Measurements from ENCODE around the gene C1orf105. TPM values are rescaled to one million over a fixed set of nuclear protein-coding genes. Genes with fewer than 3 reads are reported as not detected.

The C1orf105 gene
- polyA plus RNA-seq, 1 of the 3 experiments (the other 2 are of a cell fraction) = not detected

DNA sequence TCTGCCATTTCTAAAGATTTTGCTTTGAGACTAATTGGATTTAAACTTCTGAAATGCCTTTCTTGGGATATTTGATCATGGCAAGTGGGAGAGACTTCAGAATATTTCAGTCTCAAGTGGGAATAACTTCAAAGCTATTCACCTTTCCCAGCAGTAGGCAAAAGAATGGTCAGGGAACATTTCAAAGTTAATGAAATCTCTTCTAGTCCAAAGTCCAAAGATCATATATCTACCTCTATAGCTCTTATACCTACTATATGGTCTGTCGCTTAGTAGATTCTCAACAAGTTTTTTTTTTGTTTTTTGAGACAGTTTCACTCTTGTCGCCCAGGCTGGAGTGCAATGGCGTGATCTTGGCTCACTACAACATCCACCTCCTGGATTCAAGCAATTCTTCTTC, 67.9 kb downstream of the C1orf105 start:
- no peak for TF ChIP-seq GABPA (IDR thresholded peaks at IDR 0.05; ENCODE audit: low read depth)
- Histone ChIP-seq H3K9me3 (no peaks in the 10 kb centered on the region), H3F3A (replicated peaks; ENCODE audit: insufficient read depth) (no peaks in the 10 kb centered on the region), H4K20me1 (ENCODE audit: insufficient read depth) (no peaks in the 10 kb centered on the region), H3K4me3 (ENCODE audit: low read depth in 2 of 2, low read length in 1 of 2) (no peak overlapping the region), H2AFZ (ENCODE audit: low read depth) (no peak overlapping the region), H3K9me2 (no peaks in the 10 kb centered on the region), H3K4me1 (ENCODE audit: control insufficient read depth in 1 of 2, insufficient read depth in 2 of 2, low read depth in 1 of 2, low read length in 1 of 2) (no peaks in the 10 kb centered on the region), H3K79me2 (ENCODE audit: insufficient read depth) (no peaks in the 10 kb centered on the region), H3K27ac (ENCODE audit: low read depth in 2 of 2, low read length in 1 of 2) (no peak overlapping the region), H3K27me3 (ENCODE audit: insufficient read depth) (peaks cover 6% of the 10 kb centered on the region; the same call in 1 of the 2 replicates), H3K36me3 (replicated peaks in 1 of 2; ENCODE audit: control insufficient read depth in 1 of 2, insufficient read depth in 2 of 2, low read length in 1 of 2) (no peaks in the 10 kb centered on the region), H3K9ac (no peak overlapping the region), H3K4me2 (no peak overlapping the region)
- DNase-seq = no peak
- CTCF ChIA-PET = interaction anchor here (1.3 kb wide), 1 partner anchor 398 kb away, joined by 4 read pairs; no protein-coding TSS in a partner anchor
- WGBS (ENCODE audit: low lambda C conversion rate) = 67% methylated on average over 3 of the region's 3 CpGs
- POLR2A ChIA-PET = no interaction called here

GRCh38 chr1:172489847-172490246, 69.4 kb downstream of the C1orf105 start:
- no peaks in the 10 kb centered on the region for H3K79me2 ChIP-seq (ENCODE audit: insufficient read depth)
- no peaks in the 10 kb centered on the region for H3K9me2 ChIP-seq
- CTCF ChIA-PET = no interaction called here
- H3K4me3 ChIP-seq (ENCODE audit: low read depth in 2 of 2, low read length in 1 of 2) = no peak overlapping the region
- TF ChIP-seq GABPA (IDR thresholded peaks at IDR 0.05; ENCODE audit: low read depth) (no peak), REST (IDR thresholded peaks at IDR 0.05; ENCODE audit: low read depth, low read length) (no peak), MAX (IDR thresholded peaks at IDR 0.05; ENCODE audit: low read depth) (no peak), NRF1 (IDR thresholded peaks at IDR 0.05; ENCODE audit: low read depth, low read length) (no peak), RCOR1 (IDR thresholded peaks at IDR 0.05; ENCODE audit: low read length) (no peak), MXI1 (IDR thresholded peaks at IDR 0.05; ENCODE audit: low read depth, low read length) (no peak), EP300 (IDR thresholded peaks at IDR 0.05; ENCODE audit: borderline replicate concordance in 1 of 2, low read depth in 1 of 2, low read length in 1 of 2) (no peak), USF2 (IDR thresholded peaks at IDR 0.05; ENCODE audit: borderline replicate concordance, low read depth, low read length) (no peak), TCF12 (IDR thresholded peaks at IDR 0.05) (no peak), CHD2 (IDR thresholded peaks at IDR 0.05; ENCODE audit: low read length, partially characterized antibody) (no peak), FOXM1 (IDR thresholded peaks at IDR 0.05; ENCODE audit: low read depth) (no peak), TAF1 (IDR thresholded peaks at IDR 0.05; ENCODE audit: borderline replicate concordance, low read depth, low read length) (no peak), YY1 (IDR thresholded peaks at IDR 0.05; ENCODE audit: low read depth) (no peak), RXRA (IDR thresholded peaks at IDR 0.05; ENCODE audit: borderline replicate concordance, low read depth) (no peak), RAD21 (IDR thresholded peaks at IDR 0.05; ENCODE audit: low read length) (no peak)
- TF ChIP-seq, protein P1, sequence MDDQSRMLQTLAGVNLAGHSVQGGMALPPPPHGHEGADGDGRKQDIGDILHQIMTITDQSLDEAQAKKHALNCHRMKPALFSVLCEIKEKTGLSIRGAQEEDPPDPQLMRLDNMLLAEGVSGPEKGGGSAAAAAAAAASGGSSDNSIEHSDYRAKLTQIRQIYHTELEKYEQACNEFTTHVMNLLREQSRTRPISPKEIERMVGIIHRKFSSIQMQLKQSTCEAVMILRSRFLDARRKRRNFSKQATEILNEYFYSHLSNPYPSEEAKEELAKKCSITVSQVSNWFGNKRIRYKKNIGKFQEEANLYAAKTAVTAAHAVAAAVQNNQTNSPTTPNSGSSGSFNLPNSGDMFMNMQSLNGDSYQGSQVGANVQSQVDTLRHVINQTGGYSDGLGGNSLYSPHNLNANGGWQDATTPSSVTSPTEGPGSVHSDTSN (IDR thresholded peaks at IDR 0.05) = no peak
- TF ChIP-seq, protein P2, sequence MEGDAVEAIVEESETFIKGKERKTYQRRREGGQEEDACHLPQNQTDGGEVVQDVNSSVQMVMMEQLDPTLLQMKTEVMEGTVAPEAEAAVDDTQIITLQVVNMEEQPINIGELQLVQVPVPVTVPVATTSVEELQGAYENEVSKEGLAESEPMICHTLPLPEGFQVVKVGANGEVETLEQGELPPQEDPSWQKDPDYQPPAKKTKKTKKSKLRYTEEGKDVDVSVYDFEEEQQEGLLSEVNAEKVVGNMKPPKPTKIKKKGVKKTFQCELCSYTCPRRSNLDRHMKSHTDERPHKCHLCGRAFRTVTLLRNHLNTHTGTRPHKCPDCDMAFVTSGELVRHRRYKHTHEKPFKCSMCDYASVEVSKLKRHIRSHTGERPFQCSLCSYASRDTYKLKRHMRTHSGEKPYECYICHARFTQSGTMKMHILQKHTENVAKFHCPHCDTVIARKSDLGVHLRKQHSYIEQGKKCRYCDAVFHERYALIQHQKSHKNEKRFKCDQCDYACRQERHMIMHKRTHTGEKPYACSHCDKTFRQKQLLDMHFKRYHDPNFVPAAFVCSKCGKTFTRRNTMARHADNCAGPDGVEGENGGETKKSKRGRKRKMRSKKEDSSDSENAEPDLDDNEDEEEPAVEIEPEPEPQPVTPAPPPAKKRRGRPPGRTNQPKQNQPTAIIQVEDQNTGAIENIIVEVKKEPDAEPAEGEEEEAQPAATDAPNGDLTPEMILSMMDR (IDR thresholded peaks at IDR 0.05) = no peak
- TF ChIP-seq, protein P3, sequence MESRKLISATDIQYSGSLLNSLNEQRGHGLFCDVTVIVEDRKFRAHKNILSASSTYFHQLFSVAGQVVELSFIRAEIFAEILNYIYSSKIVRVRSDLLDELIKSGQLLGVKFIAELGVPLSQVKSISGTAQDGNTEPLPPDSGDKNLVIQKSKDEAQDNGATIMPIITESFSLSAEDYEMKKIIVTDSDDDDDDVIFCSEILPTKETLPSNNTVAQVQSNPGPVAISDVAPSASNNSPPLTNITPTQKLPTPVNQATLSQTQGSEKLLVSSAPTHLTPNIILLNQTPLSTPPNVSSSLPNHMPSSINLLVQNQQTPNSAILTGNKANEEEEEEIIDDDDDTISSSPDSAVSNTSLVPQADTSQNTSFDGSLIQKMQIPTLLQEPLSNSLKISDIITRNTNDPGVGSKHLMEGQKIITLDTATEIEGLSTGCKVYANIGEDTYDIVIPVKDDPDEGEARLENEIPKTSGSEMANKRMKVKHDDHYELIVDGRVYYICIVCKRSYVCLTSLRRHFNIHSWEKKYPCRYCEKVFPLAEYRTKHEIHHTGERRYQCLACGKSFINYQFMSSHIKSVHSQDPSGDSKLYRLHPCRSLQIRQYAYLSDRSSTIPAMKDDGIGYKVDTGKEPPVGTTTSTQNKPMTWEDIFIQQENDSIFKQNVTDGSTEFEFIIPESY (IDR thresholded peaks at IDR 0.05; ENCODE audit: borderline replicate concordance, low read depth) = no peak
- no peaks in the 10 kb centered on the region for H3K36me3 ChIP-seq (replicated peaks in 1 of 2; ENCODE audit: control insufficient read depth in 1 of 2, insufficient read depth in 2 of 2, low read length in 1 of 2)
- 40% methylated on average over 3 of the region's 3 CpGs for WGBS (ENCODE audit: low lambda C conversion rate)
- peaks cover 6% of the 10 kb centered on the region; the same call in 1 of the 2 replicates for H3K27me3 ChIP-seq (ENCODE audit: insufficient read depth)
- no peaks in the 10 kb centered on the region for H4K20me1 ChIP-seq (ENCODE audit: insufficient read depth)
- H3K9ac ChIP-seq = no peak overlapping the region
- no peak overlapping the region for H3K4me2 ChIP-seq
- no peak overlapping the region for H3K27ac ChIP-seq (ENCODE audit: low read depth in 2 of 2, low read length in 1 of 2)
- no peak for DNase-seq
- H2AFZ ChIP-seq (ENCODE audit: low read depth) = no peak overlapping the region
- H3F3A ChIP-seq (replicated peaks; ENCODE audit: insufficient read depth) = no peaks in the 10 kb centered on the region
- POLR2A ChIA-PET = no interaction called here
- H3K4me1 ChIP-seq (ENCODE audit: control insufficient read depth in 1 of 2, insufficient read depth in 2 of 2, low read depth in 1 of 2, low read length in 1 of 2) = no peaks in the 10 kb centered on the region
- H3K9me3 ChIP-seq = no peaks in the 10 kb centered on the region

Measured in SK-N-SH (cell line).